GM18951 (cell line): Measurements from ENCODE around the gene MTMR2.

Experiments
- POLR2A ChIP-seq: IDR thresholded peaks from 4 replicates; pipeline ENCODE4 v1.6.1; 2011; ENCODE audit warnings: mild to moderate bottlenecking; ENCODE audit not compliant: insufficient read length, insufficient read depth; ENCODE audit errors: extremely low read depth
- in situ Hi-C: fragments of 300-500 bp; cut with MboI; formaldehyde crosslinking; loops from one replicate; pipeline ENCODE4 v1.12.0; 2022; ENCODE audit warnings: low sequenced_read_pairs, mixed read lengths, inconsistent platforms; ENCODE audit not compliant: unreplicated experiment

MTMR2 gene

DNA sequence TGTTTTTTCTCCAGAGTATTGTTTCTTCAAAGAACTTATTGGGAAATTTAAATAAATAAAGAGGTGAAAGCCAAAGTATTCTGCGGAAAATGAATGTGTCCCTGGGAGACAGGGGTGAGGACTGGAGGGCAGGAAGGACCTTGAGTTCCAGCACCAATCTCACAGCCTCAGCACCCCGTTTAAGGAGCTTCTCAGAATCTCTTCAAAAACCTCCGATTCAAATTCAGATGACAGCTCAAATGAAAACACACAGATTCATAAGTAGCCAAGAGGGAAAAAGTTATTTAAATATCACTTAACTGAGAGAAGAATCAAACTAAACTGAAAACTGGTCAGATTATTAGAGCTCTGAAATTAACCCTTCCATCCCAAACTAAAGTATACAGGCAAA, 12.5 kb downstream of the MTMR2 start:
- TF ChIP-seq POLR2A, result no peak
- in situ Hi-C loops, result no loop called here

DNA sequence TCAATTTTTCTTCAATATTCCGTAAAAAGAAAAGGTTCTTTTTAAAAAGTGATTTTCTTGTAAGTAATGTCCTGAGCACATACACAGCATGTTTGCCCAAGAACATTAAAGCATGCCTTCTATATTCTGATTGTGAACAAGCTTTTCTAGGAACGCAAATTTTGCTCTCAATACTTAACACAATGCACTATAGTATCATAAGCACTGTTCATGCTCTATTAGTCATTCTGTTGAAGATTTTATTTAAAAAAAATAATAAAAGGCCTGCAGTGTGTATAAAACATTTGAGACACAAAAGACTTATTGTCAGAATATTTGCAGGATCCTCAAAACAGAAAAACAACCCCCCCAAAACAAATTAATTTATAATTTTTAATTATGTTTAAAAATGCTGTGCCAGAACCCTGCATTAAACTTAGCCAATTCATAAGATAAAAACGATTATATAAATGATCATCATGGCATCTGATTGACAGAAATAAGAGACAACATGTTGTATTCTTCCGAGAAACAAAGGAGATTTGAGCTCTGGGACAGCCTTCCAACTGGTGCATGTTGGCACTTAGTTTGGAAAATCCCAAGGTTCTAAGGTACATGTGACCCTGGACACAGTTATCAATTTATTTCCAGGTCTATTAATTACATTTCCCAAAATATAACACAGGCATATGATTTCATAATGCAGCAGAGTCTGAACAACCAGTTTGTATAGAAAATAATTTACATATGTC, 13.1 kb downstream of the MTMR2 start:
- TF ChIP-seq POLR2A, result no peak
- in situ Hi-C loops, result no loop called here

DNA sequence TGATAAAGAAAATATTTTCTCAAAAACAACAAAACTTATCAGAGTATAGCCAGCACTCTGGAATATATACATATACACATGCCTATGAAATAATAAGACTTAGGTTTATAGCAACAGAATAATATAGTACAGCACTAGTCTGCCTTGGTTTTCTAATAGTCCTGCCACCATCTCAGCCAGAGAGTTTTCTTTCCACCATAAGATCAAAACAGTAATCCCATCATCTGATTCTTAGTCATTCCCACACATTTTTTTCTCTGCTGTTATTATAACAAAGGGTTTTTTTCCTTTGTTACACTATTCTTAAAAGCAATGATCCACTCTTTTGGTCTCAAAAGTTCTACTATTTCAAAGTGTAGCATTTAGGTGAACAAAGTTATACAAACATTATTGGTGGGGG, 15.1 kb downstream of the MTMR2 start:
- in situ Hi-C loops, result no loop called here
- no peak for TF ChIP-seq POLR2A

DNA sequence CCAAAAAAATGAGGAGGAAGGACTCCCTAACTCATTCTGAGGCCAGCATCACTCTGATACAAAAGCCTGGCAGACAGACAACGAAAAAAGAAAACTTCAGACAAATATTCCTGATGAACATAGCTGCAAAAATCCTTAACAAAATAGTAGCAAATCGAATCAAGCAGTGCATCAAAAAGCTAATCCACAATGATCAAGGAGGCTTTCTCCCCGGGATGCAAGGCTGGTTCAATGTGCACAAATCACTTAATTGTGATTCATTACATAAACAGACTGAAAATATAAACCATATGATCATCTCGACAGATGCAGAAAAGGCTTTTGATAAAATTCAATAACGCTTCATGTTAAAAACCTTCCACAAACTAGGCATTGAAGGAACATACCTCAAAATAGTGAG, 16.4 kb downstream of the MTMR2 start:
- in situ Hi-C loops, result no loop called here

DNA sequence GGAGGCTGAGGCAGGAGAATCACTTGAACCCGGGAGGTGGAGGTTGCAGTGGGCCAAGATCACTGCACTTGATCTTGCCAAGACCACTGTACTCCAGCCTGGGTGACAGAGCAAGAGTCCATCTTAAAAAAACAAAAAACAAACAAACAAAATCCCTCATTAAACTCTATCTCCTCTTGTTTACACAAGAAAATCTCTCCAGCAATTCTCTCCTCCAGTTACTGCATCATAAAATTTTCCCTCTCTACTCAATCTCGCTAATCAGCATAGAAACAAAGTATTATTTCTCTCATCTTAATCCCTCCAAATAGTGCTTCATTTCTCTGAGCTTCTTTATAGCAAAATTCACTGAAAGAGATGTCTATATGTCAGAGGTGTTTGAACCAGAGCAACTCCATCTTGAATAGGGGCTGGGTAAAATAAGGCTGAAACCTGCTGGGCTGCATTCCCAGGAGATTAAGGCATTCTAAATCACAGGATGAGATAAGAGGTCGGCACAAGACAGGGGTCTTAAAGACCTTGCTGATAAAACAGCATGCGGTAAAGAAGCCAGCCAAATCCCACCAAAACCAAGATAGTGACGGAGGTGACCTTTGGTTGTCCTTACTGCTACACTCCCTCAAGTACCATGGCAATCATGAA, 19.8 kb downstream of the MTMR2 start:
- in situ Hi-C loops, result no loop called here
- TF ChIP-seq POLR2A, result no peak

More for the DNA sequence above, 16.4 kb downstream of the MTMR2 start:
- TF ChIP-seq POLR2A, result no peak

DNA sequence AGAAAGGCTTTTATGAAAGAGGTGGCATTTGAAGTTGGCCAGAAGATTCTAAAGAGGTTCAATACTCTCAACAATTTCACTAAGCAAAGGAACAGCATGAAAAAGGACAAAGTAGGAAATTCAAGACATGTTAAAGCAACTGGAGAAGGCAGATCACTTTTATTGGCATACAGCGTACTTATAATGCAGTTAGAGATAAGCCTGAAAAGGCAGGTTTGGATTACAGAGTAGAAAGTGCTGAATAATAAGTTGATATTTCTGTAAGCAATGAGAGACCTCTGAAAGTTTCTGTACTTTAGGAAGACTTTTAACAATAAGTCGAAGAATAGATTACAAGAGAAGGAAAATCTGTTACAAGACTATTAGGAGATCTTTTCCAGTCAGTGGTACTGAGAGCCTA, 25.1 kb downstream of the MTMR2 start:
- in situ Hi-C loops, result no loop called here
- no peak for TF ChIP-seq POLR2A

DNA sequence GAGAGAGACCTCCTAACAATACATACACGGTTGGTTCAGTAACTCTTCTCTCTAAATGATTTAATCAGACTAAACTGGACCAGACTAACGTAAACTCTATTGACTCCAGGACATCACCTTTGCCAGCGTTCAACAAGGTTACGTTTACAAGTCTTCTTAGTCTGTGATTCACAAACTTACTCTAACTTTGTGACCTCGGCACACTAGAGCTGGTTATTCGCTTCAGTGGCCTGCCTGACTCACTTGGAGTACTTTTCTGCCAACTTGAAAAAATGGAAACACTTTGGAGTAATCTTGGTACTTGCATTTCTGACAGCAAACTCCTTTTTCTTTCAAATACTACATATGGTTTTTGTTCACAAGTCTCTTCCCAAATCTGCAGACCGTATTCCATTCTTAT, 26.2 kb downstream of the MTMR2 start:
- in situ Hi-C loops, result no loop called here

DNA sequence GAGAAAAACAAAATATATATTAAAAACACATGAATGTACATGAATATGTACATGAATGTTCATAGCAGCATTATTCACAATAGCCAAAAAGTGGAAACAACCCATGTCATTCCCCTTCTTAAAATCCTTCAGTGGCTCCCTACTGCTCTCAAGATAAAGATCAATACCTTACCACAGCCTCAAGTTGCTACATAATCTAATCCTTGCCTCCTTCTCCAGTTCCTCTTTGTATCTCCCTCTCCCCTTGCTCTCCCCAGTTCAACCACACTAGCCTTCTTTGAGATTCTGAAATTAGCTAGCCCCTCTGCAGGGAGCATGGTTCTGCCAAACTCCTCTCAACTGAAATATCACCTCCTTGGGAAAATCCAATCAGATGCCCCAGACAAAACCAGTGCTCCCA, 28.1 kb downstream of the MTMR2 start:
- TF ChIP-seq POLR2A, result no peak
- in situ Hi-C loops, result no loop called here

More for the DNA sequence above, 26.2 kb downstream of the MTMR2 start:
- no peak for TF ChIP-seq POLR2A

DNA sequence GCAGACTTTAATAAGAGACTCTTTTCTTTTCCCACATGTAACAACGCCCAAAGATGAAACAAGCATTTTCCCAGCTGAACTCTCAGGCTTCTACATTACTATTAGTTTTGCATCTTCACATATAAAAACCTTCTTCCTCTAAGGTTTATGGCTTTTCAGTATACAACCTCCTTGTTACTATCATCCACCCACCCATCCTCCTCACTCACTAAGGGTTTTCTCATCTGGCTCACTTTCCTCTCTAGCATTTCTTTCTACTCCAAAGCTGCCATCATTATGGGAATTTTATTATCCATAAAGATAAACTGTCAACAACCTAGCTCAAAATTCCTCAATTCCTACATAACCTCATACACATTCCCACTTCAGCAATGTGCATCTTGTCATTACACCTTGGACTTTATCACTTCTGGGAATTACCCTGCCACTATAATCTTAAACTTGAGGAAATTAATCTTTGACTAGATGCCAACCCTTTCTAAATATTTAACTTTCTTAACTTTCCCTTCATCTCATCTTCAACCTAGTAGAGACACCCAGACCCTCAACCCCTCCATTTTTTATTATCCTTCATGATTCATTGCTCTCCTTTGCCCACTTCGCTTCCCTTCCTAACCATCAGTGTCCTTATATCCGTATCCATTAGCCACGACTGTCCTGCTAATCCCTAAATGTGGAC, 30.9 kb downstream of the MTMR2 start:
- no peak for TF ChIP-seq POLR2A
- in situ Hi-C loops, result no loop called here

DNA sequence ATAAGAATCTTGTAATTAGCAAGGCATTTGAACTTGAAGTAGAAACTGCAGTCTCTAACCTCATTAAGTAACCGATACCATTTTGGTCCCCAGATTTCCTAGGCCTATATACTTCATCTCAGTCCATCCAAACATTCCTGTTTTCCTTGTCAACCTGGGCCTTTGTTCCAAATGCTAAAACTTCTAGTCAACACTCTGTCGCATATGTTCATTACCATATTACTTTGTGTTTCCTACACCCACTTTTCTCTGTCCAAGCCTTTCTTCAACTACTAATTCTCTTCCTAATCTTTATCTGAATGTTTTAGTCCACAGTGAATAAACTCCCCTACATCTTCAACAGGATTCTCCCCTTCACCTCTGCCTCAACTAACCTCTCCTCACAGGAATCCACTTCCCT, 31.4 kb downstream of the MTMR2 start:
- in situ Hi-C loops, result no loop called here
- TF ChIP-seq POLR2A, result no peak

DNA sequence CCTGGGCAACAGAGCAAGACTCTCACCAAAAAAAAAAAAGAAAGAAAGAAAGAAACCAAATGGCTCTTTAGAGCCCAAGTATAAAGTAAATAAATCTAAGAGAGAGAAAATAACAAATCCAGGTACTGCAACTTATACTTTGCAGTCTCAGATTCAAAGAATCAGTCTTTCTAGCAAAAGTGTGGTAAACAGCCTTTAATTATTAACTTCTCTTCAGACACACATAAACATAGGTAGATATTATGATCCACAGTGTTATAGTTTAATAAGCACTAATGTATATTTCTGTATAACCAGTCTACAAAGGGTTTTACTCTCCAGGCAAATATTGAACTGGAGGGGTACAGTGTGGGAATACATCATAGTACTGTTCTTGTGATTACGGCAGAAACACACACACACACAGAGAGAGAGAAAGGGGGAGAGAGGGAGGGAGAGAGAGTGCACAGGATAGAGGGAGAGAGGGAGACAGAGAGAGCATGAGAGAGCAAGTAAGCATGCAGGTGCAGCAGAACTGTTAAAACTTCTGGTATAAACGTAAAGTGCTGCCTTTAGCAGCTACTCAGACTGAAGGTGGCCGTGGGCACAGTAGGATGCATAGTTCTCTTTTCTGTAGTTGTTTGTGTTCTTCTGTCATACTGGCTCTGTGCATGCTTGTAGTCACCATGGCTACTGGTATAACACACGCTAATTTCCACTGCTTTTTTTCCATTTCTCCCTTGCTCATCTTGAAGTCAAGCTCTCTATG, 32.3 kb downstream of the MTMR2 start:
- in situ Hi-C loops, result no loop called here
- no peak for TF ChIP-seq POLR2A

DNA sequence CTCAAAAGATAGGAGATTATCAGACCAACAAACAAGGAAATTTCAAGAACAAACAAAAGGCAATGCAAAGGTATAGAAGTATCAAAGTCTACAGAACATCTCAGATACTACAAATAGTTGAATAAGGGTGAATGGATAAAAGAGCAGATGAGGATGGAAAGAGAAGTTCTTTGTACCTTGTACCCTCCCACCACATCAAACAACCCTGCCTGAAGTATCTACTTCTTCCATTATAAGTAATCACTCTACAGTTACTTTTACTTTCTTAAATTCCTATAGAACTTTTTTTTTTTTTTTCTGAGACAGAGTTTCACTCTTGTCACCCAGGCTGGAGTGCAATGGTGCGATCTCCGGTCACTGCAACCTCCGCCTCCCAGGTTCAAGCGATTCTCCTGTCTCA, 35.1 kb downstream of the MTMR2 start:
- in situ Hi-C loops, result no loop called here
- no peak for TF ChIP-seq POLR2A

DNA sequence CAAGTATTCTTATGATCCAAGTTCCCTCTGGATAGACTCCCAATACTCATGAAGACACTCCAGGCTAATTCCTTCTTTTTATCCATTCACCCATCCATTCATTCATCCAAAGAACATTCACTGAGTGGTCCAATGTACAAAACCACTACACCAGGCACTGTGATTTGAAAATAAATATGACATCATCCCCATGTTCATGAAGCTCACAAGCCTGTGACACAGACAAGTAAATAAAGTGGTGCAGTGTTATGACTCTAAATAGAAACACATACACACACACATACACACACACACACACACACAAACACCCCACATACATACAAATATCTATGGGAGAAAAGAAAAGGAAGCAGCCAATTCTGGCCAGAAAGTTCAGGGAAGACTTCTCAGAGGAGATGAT, 35.5 kb downstream of the MTMR2 start:
- in situ Hi-C loops, result no loop called here
- no peak for TF ChIP-seq POLR2A
